ENCODE results near the gene SLC35E4.
A peak's percentile ranks its signal among the peaks of the same experiment; 100 is the strongest.
"Not testable (repeated sequence)": the region's sequence is repeated elsewhere in the genome, so short reads cannot be mapped to it uniquely, and the experiment has no call there.

Gene SLC35E4

GRCh38 chr22:30654361-30654760 lies 18.8 kb downstream of the SLC35E4 start:
- no peak for DNase-seq

- no peak for DNase-seq
Observed at GRCh38 chr22:30655532-30655931, 20.0 kb downstream of the SLC35E4 start.

- DNase-seq: peak; percentile 36 to 72
Observed at GRCh38 chr22:30662040-30662439, 26.5 kb downstream of the SLC35E4 start.

- no peak for DNase-seq
Observed at GRCh38 chr22:30664798-30665197, 29.2 kb downstream of the SLC35E4 start.

GRCh38 chr22:30665266-30665665 lies 29.7 kb downstream of the SLC35E4 start:
- DNase-seq: no peak

- DNase-seq: no peak
Observed at GRCh38 chr22:30665786-30666185, 30.2 kb downstream of the SLC35E4 start.

- no peak for DNase-seq
Observed at GRCh38 chr22:30667107-30667493, 31.5 kb downstream of the SLC35E4 start.

- DNase-seq: peak; percentile 88 to 91
Observed at GRCh38 chr22:30667494-30668385, 32.2 kb downstream of the SLC35E4 start, which contains the start of gene DUSP18. Gene DUSP18, minus strand, starts transcription at chr22:30667875. Its CDS starts 3,872 bp downstream, at chr22:30664003.

GRCh38 chr22:30668386-30668710 lies 32.8 kb downstream of the SLC35E4 start:
- DNase-seq: peak in 1 of 2 experiments; percentile 7

- DNase-seq: no peak
Observed at GRCh38 chr22:30671071-30671470, 35.5 kb downstream of the SLC35E4 start.

- DNase-seq: no peak
Observed at GRCh38 chr22:30673136-30673535, 37.6 kb downstream of the SLC35E4 start.

GRCh38 chr22:30674482-30674881 lies 38.9 kb downstream of the SLC35E4 start:
- no peak for DNase-seq

- DNase-seq: no peak
Observed at GRCh38 chr22:30675436-30675835, 39.9 kb downstream of the SLC35E4 start.

GRCh38 chr22:30676565-30676964 lies 41.0 kb downstream of the SLC35E4 start:
- DNase-seq: not testable (repeated sequence)

GRCh38 chr22:30679895-30680690 lies 44.5 kb downstream of the SLC35E4 start:
- DNase-seq: not testable (repeated sequence)

- DNase-seq: no peak
Observed at GRCh38 chr22:30680991-30681770, 45.6 kb downstream of the SLC35E4 start.

- no peak for DNase-seq
Observed at GRCh38 chr22:30681831-30682230, 46.2 kb downstream of the SLC35E4 start.

- DNase-seq: no peak
Observed at GRCh38 chr22:30685178-30685577, 49.6 kb downstream of the SLC35E4 start.

- DNase-seq: no peak
Observed at GRCh38 chr22:30687358-30687757, 51.8 kb downstream of the SLC35E4 start.

- no peak for DNase-seq
Observed at GRCh38 chr22:30689622-30690021, 54.0 kb downstream of the SLC35E4 start.

GRCh38 chr22:30691204-30691603 lies 55.6 kb downstream of the SLC35E4 start:
- DNase-seq: no peak

GRCh38 chr22:30694171-30694639 lies 58.6 kb downstream of the SLC35E4 start:
- peak; percentile 60 to 75 for DNase-seq
